ENCODE results near the gene MFSD2A. TPM values are rescaled to one million over a fixed set of nuclear protein-coding genes. Genes with fewer than 3 reads are reported as not detected.

Gene MFSD2A
- total and polyA plus RNA-seq, 9 of the 15 experiments (the other 6 are each of a cell fraction or from before 2014, with no cell fraction given), result 0.06 to 0.40 (median 0.15) TPM; not detected in 4

- no peak for TF ChIP-seq MBD1 (CRISPR knock-in tag; IDR thresholded peaks at IDR 0.05)
- no peak for TF ChIP-seq KLF6 (CRISPR knock-in tag; IDR thresholded peaks at IDR 0.05; ENCODE audit: borderline replicate concordance)
- TF ChIP-seq ZNF431 (CRISPR knock-in tag; IDR thresholded peaks at IDR 0.05), result no peak
- TF ChIP-seq XRCC5 (IDR thresholded peaks at IDR 0.05; ENCODE audit: low read depth, low read length), result no peak
- peak; percentile 85 to 88 for TF ChIP-seq NRF1 (conservative IDR thresholded peaks at IDR 0.05 in 1 of 2, IDR thresholded peaks at IDR 0.05 in 1 of 2)
- no peak for TF ChIP-seq POLR2H (tag; IDR thresholded peaks at IDR 0.05; ENCODE audit: low read depth)
- no peak for TF ChIP-seq IFI16 (CRISPR knock-in tag; IDR thresholded peaks at IDR 0.05)
- no peak for TF ChIP-seq DIDO1 (tag; IDR thresholded peaks at IDR 0.05; ENCODE audit: low read depth)
- no peak for TF ChIP-seq RBBP5 (IDR thresholded peaks at IDR 0.05; ENCODE audit: borderline replicate concordance, insufficient read depth, low read length, poor library complexity, severe bottlenecking)
- no peak for TF ChIP-seq GABPA (tag; conservative IDR thresholded peaks at IDR 0.05; ENCODE audit: low read depth)
- no peak for TF ChIP-seq SIRT6 (IDR thresholded peaks at IDR 0.05; ENCODE audit: low read depth, low read length)
- no peak for TF ChIP-seq ZNF197 (CRISPR knock-in tag; IDR thresholded peaks at IDR 0.05; ENCODE audit: low read depth)
- TF ChIP-seq ZBTB33 (CRISPR knock-in tag; IDR thresholded peaks at IDR 0.05), result peak; percentile 22; the same call in 1 of the 2 replicates
- no peak for TF ChIP-seq SMARCB1 (IDR thresholded peaks at IDR 0.05; ENCODE audit: insufficient read length, low read depth)
- TF ChIP-seq SPI1 (IDR thresholded peaks at IDR 0.05; ENCODE audit: borderline replicate concordance, low read depth, low read length), result no peak
- TF ChIP-seq CXXC5 (CRISPR knock-in tag; IDR thresholded peaks at IDR 0.05), result no peak
- TF ChIP-seq JUNB (CRISPR knock-in tag; conservative IDR thresholded peaks at IDR 0.05), result no peak
- TF ChIP-seq CEBPG (CRISPR knock-in tag; IDR thresholded peaks at IDR 0.05), result peak; percentile 94
- TF ChIP-seq CEBPG (tag; conservative IDR thresholded peaks at IDR 0.05 in 1 of 2, IDR thresholded peaks at IDR 0.05 in 1 of 2), result peak; percentile 97 to 99
- 0 out of 2 replicates have a peak, but pooled peaks have one; percentile 34 for TF ChIP-seq ZNF589 (CRISPR knock-in tag; IDR thresholded peaks at IDR 0.05; ENCODE audit: low read depth)
- TF ChIP-seq RFX1 (IDR thresholded peaks at IDR 0.05), result no peak
- no peak for TF ChIP-seq ZNF398 (CRISPR knock-in tag; IDR thresholded peaks at IDR 0.05)
These were observed 20.7 kb upstream of the MFSD2A start (continued) for GRCh38 chr1:39933956-39934941.

All from K562 (cell line).